ENCODE data around the gene HOXC9. TPM values are rescaled to one million over a fixed set of nuclear protein-coding genes. Genes with fewer than 3 reads are reported as not detected.

The HOXC9 gene
- total and polyA plus RNA-seq, 2 of the 8 experiments (the other 6 are each of a cell fraction or from before 2014, with no cell fraction given) = not detected

GRCh38 chr12:53959314-53959713 is 40.6 kb upstream of the HOXC9 start:
- H2BK5ac ChIP-seq (ENCODE audit: low read depth, low read length) = no peak overlapping the region
- H3K23me2 ChIP-seq (ENCODE audit: low read depth, low read length) = no peaks in the 10 kb centered on the region
- FAIRE-seq (no peak), DNase-seq (ENCODE audit: low read depth in 1 of 2, low spot score in 2 of 2) (no peak)
- H4K8ac ChIP-seq (ENCODE audit: extremely low read depth, insufficient read depth, low read length) = no peak overlapping the region
- no peak overlapping the region for H3K4me2 ChIP-seq (ENCODE audit: insufficient read depth in 1 of 2, low read depth in 2 of 2, low read length in 2 of 2)
- H2BK20ac ChIP-seq (ENCODE audit: low read length) = no peak overlapping the region
- H2AFZ ChIP-seq (ENCODE audit: low read length) = no peak overlapping the region
- H3K27me3 ChIP-seq (replicated peaks in 1 of 4; ENCODE audit: control insufficient read depth in 3 of 4, extremely low read depth in 1 of 4, insufficient read depth in 3 of 4, low read length in 3 of 4) = peaks cover 99 to 100% (median 100%) of the 10 kb centered on the region in 4 experiments
- no peaks in the 10 kb centered on the region; a peak in 1 of 4 replicates for H3K9me3 ChIP-seq (ENCODE audit: insufficient read depth in 2 of 2, low read depth in 1 of 2, low read length in 1 of 2)
- H3K79me2 ChIP-seq (ENCODE audit: control insufficient read depth in 1 of 2, insufficient read depth in 2 of 2, low read length in 2 of 2) = no peaks in the 10 kb centered on the region
- no peak overlapping the region for H4K91ac ChIP-seq (replicated peaks; ENCODE audit: insufficient read length, low read length)
- H2BK15ac ChIP-seq (ENCODE audit: low read length) = no peak overlapping the region
- ChIA-PET POLR2A (ENCODE audit: partially characterized antibody) (interaction anchor here (0.6 to 1.3 kb wide), 4 partner anchors 9 to 143 kb away, joined by 3 read pairs; no protein-coding TSS in a partner anchor), CTCF (ENCODE audit: partially characterized antibody) (interaction anchor here (0.5 to 2.5 kb wide), 12 partner anchors 14 to 538 kb away, joined by 3 to 8 read pairs (median 4); partner anchors contain the start of gene HOXC13)
- no peak overlapping the region for H3K56ac ChIP-seq (replicated peaks; ENCODE audit: insufficient read length, low read depth, low read length)
- H2BK12ac ChIP-seq (ENCODE audit: low read depth, low read length) = no peak overlapping the region
- H3K18ac ChIP-seq (ENCODE audit: extremely low read depth, low read length) = no peak overlapping the region; the same call in 1 of the 2 replicates
- no peak overlapping the region for H3K4ac ChIP-seq (replicated peaks; ENCODE audit: insufficient read length, low read depth, low read length)
- TF ChIP-seq CEBPB (IDR thresholded peaks at IDR 0.05; ENCODE audit: low read depth, low read length) (no peak), SP2 (IDR thresholded peaks at IDR 0.05; ENCODE audit: low read length) (no peak), HDAC2 (IDR thresholded peaks at IDR 0.05; ENCODE audit: borderline replicate concordance in 1 of 2, low read depth in 2 of 2, low read length in 2 of 2) (no peak), CBX5 (IDR thresholded peaks at IDR 0.05; ENCODE audit: low read depth, low read length) (no peak), EZH2 (IDR thresholded peaks at IDR 0.05; ENCODE audit: low read depth, low read length, severe bottlenecking) (no peak), CREB1 (IDR thresholded peaks at IDR 0.05) (no peak), CTBP2 (IDR thresholded peaks at IDR 0.05; ENCODE audit: borderline replicate concordance, insufficient read depth, insufficient read length, low read length) (no peak), USF2 (IDR thresholded peaks at IDR 0.05; ENCODE audit: low read length) (no peak), RFX5 (IDR thresholded peaks at IDR 0.05; ENCODE audit: borderline replicate concordance, low read depth, low read length) (no peak), KDM4A (IDR thresholded peaks at IDR 0.05; ENCODE audit: low read depth, low read length, severe bottlenecking) (no peak)
- H2AK5ac ChIP-seq (ENCODE audit: low read depth, low read length) = no peak overlapping the region
- peaks cover 32 to 51% of the 10 kb centered on the region in 2 experiments for H4K20me1 ChIP-seq (replicated peaks in 1 of 2; ENCODE audit: control insufficient read depth in 1 of 2, insufficient read depth in 2 of 2, low read length in 2 of 2)
- no peak overlapping the region for H3K14ac ChIP-seq (ENCODE audit: insufficient read length)
- H3K27ac ChIP-seq (ENCODE audit: low read depth, low read length) = no peak overlapping the region
- H4K5ac ChIP-seq (ENCODE audit: insufficient read length, low read depth, low read length) = no peak overlapping the region
- H3K23ac ChIP-seq (ENCODE audit: insufficient read length) = no peak overlapping the region
- peaks cover 0 to 14% (median 0%) of the 10 kb centered on the region in 4 experiments; a peak in 1 of 8 replicates for H3K36me3 ChIP-seq (ENCODE audit: control insufficient read depth in 2 of 4, insufficient read depth in 4 of 4, low read length in 3 of 4)
- H3K4me3 ChIP-seq (ENCODE audit: extremely low read depth in 1 of 4, insufficient read depth in 2 of 4, low read depth in 3 of 4, low read length in 4 of 4) = no peak overlapping the region
- peaks cover 0 to 5% (median under 1%) of the 10 kb centered on the region in 4 experiments; a peak in 1 of 7 replicates for H3K4me1 ChIP-seq (replicated peaks in 1 of 4; ENCODE audit: control insufficient read depth in 3 of 4, insufficient read depth in 4 of 4, low read length in 3 of 4)
- no peak overlapping the region for H2BK120ac ChIP-seq (replicated peaks; ENCODE audit: low read depth, low read length)
- H3K9ac ChIP-seq (replicated peaks in 1 of 4; ENCODE audit: extremely low read depth in 1 of 4, low read depth in 3 of 4, low read length in 3 of 4) = no peak overlapping the region
- WGBS, 2 experiments (ENCODE audit: extremely low coverage in 1 of 2, insufficient coverage in 1 of 2, insufficient read length in 1 of 2, insufficient replicate concordance in 2 of 2, low coverage in 1 of 2, low lambda C conversion rate in 2 of 2, missing lambda C conversion rate in 1 of 2) = 36% methylated on average over 4 of the region's 4 CpGs; no CpG with 5 or more reads in 1 of the 2 experiments
- no peaks in the 10 kb centered on the region for H3K79me1 ChIP-seq (ENCODE audit: low read depth, low read length)
